G401.6 (cell line): Measurements from ENCODE around the gene ZFHX2.
"Not testable (repeated sequence)": the region's sequence is repeated elsewhere in the genome, so short reads cannot be mapped to it uniquely, and the experiment has no call there.

ENCODE experiments used
- FAIRE-seq: peaks from 2 replicates; lab custom pipeline; 2012; peaks lifted over from hg19 to GRCh38; lab: Jason Lieb, UNC

Gene ZFHX2

GRCh38 chr14:23539248-23540140, 12.1 kb downstream of the ZFHX2 start:
- FAIRE-seq = peak; percentile 60

- no peak for FAIRE-seq
Observed at GRCh38 chr14:23538785-23539184, 12.8 kb downstream of the ZFHX2 start.

- no peak for FAIRE-seq
Observed at GRCh38 chr14:23538050-23538718, 13.4 kb downstream of the ZFHX2 start.

GRCh38 chr14:23537351-23538049, 14.1 kb downstream of the ZFHX2 start:
- FAIRE-seq = no peak

- FAIRE-seq = not testable (repeated sequence)
Observed at GRCh38 chr14:23536906-23537305, 14.7 kb downstream of the ZFHX2 start.

GRCh38 chr14:23536494-23536893, 15.1 kb downstream of the ZFHX2 start:
- no peak for FAIRE-seq

- no peak for FAIRE-seq
Observed at GRCh38 chr14:23535943-23536342, 15.6 kb downstream of the ZFHX2 start.

- FAIRE-seq = no peak
Observed at GRCh38 chr14:23533652-23534435, 17.7 kb downstream of the ZFHX2 start.

GRCh38 chr14:23532658-23533057, 18.9 kb downstream of the ZFHX2 start:
- FAIRE-seq = no peak

GRCh38 chr14:23531391-23531790, 20.2 kb downstream of the ZFHX2 start:
- FAIRE-seq = no peak

GRCh38 chr14:23530375-23531055, 21.1 kb downstream of the ZFHX2 start:
- FAIRE-seq = no peak

GRCh38 chr14:23529016-23529415, 22.5 kb downstream of the ZFHX2 start:
- FAIRE-seq = no peak

GRCh38 chr14:23528555-23528954, 23.0 kb downstream of the ZFHX2 start:
- no peak for FAIRE-seq

GRCh38 chr14:23525611-23526010, 26.0 kb downstream of the ZFHX2 start:
- FAIRE-seq = no peak

GRCh38 chr14:23524954-23525353, 26.6 kb downstream of the ZFHX2 start:
- FAIRE-seq = no peak

- no peak for FAIRE-seq
Observed at GRCh38 chr14:23523229-23524016, 28.1 kb downstream of the ZFHX2 start.

GRCh38 chr14:23522643-23523198, 28.8 kb downstream of the ZFHX2 start:
- no peak for FAIRE-seq

- no peak for FAIRE-seq
Observed at GRCh38 chr14:23521785-23522640, 29.6 kb downstream of the ZFHX2 start.

- no peak for FAIRE-seq
Observed at GRCh38 chr14:23520899-23521533, 30.5 kb downstream of the ZFHX2 start.
